Lung (tissue), 12 donors: Measurements from ENCODE around the gene TOE1. TPM values are rescaled to one million over a fixed set of nuclear protein-coding genes. Genes with fewer than 3 reads are reported as not detected.

ENCODE experiments used
- ATAC-seq: fragments of 200-7000 bp; cut with Tn5 transposase; one replicate; pipeline ENCODE4 v1.9.1; 2020; ENCODE audit warnings: moderate number of reproducible peaks; ENCODE audit not compliant: insufficient read depth, low FRiP score
- DNase-seq, 3 donors: peaks; one replicate each; pipeline ENCODE4 v3.0.0-alpha.2; 2013 to 2017
- H3K27ac ChIP-seq, 2 donors: one replicate each; pipeline ENCODE4 v1.5.1; 2013; ENCODE audit warnings: mild to moderate bottlenecking in 2 of 2, moderate library complexity in 2 of 2, control low read depth in 1 of 2, inconsistent platforms in 1 of 2, low read depth in 1 of 2, low read length in 1 of 2
- H3K27me3 ChIP-seq, 3 donors: one replicate each; pipeline ENCODE4 v1.5.1; 2013; ENCODE audit warnings: low read length in 2 of 3; ENCODE audit not compliant: control insufficient read depth in 3 of 3, insufficient read depth in 3 of 3
- H3K36me3 ChIP-seq, 4 donors: one replicate each; pipeline ENCODE4 v1.5.1; 2013; ENCODE audit warnings: low read length in 4 of 4, mild to moderate bottlenecking in 1 of 4, moderate library complexity in 1 of 4; ENCODE audit not compliant: control insufficient read depth in 4 of 4, insufficient read depth in 4 of 4
- H3K4me1 ChIP-seq, 5 donors: one replicate each; pipeline ENCODE4 v1.5.1; 2013; ENCODE audit warnings: low read length in 5 of 5, mild to moderate bottlenecking in 2 of 5, moderate library complexity in 1 of 5; ENCODE audit not compliant: control insufficient read depth in 5 of 5, insufficient read depth in 5 of 5
- H3K4me3 ChIP-seq: one replicate; pipeline ENCODE4 v1.5.1; 2013; ENCODE audit warnings: mild to moderate bottlenecking, control low read depth, moderate library complexity
- H3K9ac ChIP-seq, 2 donors: one replicate each; pipeline ENCODE4 v1.5.1; 2013; ENCODE audit warnings: low read length in 2 of 2, control low read depth in 1 of 2; ENCODE audit not compliant: insufficient read depth in 1 of 2
- H3K9me3 ChIP-seq, 4 donors: one replicate each; pipeline ENCODE4 v1.5.1; 2013; ENCODE audit warnings: low read length in 3 of 4, mild to moderate bottlenecking in 1 of 4, moderate library complexity in 1 of 4; ENCODE audit not compliant: control insufficient read depth in 4 of 4, insufficient read depth in 3 of 4
- WGBS, 2 donors: extraction: QIAGEN DNeasy Blood & Tissue Kit; methylation state at CpG; one replicate each; pipeline ENCODE4 v1.1.7; 2013; 5-methylcytosine and 5-hydroxymethylcytosine counted together
- polyA plus RNA-seq, 2 donors: library from polyadenylated mRNA; stranded (reverse); fragments of 200-250 nt; gene quantifications; one replicate each; pipeline ENCODE4 v1.2.1, GENCODE V29; 2013
- total RNA-seq, 2 donors: library from RNA; depleted of rRNA in 1 of 2; stranded (reverse); fragments of >200 nt in 1 of 2; gene quantifications; one replicate each; pipeline ENCODE4 v1.2.1, GENCODE V29; 2014 to 2021
- TF ChIP-seq, protein P1 (sequence below): IDR thresholded peaks from 2 replicates; pipeline ENCODE4 v1.5.1; 2012; ENCODE audit warnings: mild to moderate bottlenecking; ENCODE audit errors: control extremely low read depth, extremely low read depth
- donor health status: control.
- donor health status: control.
- donor health status: Bipolar disorder and iron deficiency.
- donor health status: healthy.
- donor health status: DM: yes; HTN: yes; CAD: no.

TOE1 gene
- total and polyA plus RNA-seq, 4 donors: 5.3 to 10.9 (median 8.5) TPM

DNA sequence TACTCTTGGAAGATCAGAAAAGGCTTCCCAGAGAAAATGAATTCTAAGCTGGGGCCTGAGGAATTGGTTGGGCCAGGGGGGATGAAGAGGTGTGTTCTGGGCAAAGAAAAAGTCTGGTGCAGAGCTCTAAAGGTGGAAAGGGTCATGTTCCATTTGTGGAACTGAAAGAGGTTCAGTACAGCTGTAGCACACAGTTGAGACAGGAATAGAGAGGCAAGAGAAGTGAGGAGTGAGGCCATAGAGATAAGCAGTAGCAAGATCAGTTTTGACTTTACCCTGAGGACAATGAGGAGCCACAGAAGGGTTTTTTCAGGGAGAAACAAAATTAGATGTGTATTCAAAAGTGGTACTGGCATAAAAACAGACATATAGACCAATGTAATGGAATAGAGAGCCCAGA lies 30.6 kb downstream of the TOE1 start:
- Histone ChIP-seq H3K9ac (no peak overlapping the region), H3K4me1 (peaks cover 0 to 6% (median 0%) of the 10 kb centered on the region in 5 donors), H3K27me3 (no peaks in the 10 kb centered on the region), H3K36me3 (no peaks in the 10 kb centered on the region), H3K9me3 (no peaks in the 10 kb centered on the region), H3K4me3 (no peak overlapping the region), H3K27ac (no peak overlapping the region)
- TF ChIP-seq, protein P1, sequence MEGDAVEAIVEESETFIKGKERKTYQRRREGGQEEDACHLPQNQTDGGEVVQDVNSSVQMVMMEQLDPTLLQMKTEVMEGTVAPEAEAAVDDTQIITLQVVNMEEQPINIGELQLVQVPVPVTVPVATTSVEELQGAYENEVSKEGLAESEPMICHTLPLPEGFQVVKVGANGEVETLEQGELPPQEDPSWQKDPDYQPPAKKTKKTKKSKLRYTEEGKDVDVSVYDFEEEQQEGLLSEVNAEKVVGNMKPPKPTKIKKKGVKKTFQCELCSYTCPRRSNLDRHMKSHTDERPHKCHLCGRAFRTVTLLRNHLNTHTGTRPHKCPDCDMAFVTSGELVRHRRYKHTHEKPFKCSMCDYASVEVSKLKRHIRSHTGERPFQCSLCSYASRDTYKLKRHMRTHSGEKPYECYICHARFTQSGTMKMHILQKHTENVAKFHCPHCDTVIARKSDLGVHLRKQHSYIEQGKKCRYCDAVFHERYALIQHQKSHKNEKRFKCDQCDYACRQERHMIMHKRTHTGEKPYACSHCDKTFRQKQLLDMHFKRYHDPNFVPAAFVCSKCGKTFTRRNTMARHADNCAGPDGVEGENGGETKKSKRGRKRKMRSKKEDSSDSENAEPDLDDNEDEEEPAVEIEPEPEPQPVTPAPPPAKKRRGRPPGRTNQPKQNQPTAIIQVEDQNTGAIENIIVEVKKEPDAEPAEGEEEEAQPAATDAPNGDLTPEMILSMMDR: no peak
- ATAC-seq (no peak), DNase-seq (no peak)

DNA sequence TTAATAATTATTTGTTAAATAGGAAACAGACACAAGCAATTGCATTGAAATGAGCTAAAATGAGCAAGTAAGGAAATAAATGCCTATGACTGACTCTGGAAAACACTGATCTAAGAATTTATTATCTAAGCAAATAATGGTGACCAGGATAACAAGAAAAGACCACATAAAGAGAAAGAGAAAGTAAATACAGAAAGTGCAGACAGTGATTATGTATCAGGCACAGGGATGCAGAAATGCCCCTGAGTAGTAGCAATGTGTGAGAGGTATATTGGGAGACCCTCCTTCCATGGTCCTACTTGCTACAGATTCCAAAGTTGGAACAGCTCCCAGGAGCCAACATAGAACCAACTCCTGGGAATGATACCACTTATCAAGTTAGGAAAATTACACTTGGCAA lies 33.6 kb downstream of the TOE1 start:
- no peak for DNase-seq
- TF ChIP-seq, protein P1: no peak

DNA sequence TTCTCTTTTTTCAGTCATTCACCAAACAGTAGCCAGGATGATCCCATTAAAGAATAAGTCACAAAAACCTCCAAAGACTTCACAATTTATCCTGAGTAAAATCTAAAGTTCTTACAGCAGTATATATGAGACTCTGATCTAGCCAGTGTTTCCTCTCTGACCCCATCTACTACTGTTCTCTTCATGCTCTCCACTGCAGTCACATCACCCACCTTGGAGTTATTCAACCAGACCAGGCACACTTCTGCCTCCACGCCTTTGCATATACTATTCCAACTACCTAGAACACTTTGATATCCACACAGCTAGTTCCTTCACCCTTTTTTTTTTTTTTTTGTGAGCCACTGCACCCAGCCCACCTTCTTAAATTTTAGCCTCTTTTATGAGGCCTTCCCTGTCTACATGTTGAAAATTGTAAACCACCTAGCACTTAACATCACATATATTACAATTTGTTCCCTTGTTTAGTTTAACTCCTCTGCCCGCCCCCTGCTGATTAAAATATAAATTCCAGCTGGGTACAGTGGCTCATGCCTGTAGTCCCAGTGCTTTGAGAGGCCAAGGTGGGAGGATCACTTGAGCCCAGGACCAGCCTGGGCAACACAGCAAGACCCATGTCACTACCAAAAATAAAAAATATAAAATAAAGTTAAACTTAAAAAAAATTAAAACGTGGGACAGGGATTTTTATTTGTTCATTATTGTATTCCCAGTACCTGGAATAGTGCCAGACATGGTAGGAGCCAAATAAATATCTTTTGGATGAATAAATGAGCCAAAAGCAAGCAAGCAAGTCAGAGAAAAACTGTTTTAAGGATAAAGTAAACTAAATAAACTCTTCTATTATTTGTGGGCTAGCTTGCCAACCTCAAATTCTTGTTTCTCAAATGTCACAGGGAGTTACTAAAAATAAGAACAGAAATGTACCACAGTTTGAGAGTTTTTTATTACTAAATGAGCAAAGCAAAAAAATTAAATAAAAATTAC lies 35.4 kb downstream of the TOE1 start:
- peaks cover 0 to 6% (median 1%) of the 10 kb centered on the region in 5 donors for H3K4me1 ChIP-seq
- no peak overlapping the region for H3K9ac ChIP-seq
- DNase-seq (peak in 2 of 3 donors; percentile 73 to 80), ATAC-seq (no peak)
- TF ChIP-seq, protein P1: no peak
- H3K27me3 ChIP-seq: no peaks in the 10 kb centered on the region
- H3K27ac ChIP-seq: no peak overlapping the region
- no peaks in the 10 kb centered on the region for H3K36me3 ChIP-seq
- H3K4me3 ChIP-seq: no peak overlapping the region
- WGBS, 2 donors: 61 to 73% methylated on average over 3 of the region's 3 CpGs
- no peaks in the 10 kb centered on the region for H3K9me3 ChIP-seq

More for the DNA sequence above, 33.6 kb downstream of the TOE1 start:
- Histone ChIP-seq H3K4me3 (no peak overlapping the region), H3K9me3 (no peaks in the 10 kb centered on the region), H3K36me3 (no peaks in the 10 kb centered on the region), H3K27me3 (no peaks in the 10 kb centered on the region), H3K9ac (no peak overlapping the region), H3K4me1 (peaks cover 0 to 6% (median 1%) of the 10 kb centered on the region in 5 donors), H3K27ac (no peak overlapping the region)
- ATAC-seq: no peak
